HG03460 (cell line): ENCODE data around the gene SF3A1.
A peak's percentile ranks its signal among the peaks of the same experiment; 100 is the strongest.
"Not testable (repeated sequence)": the region's sequence is repeated elsewhere in the genome, so short reads cannot be mapped to it uniquely, and the experiment has no call there.

Experiments
- ATAC-seq: cut with Tn5 transposase; IDR thresholded peaks from one replicate; pipeline ENCODE4 v1.9.1; 2021; ENCODE audit not compliant: unreplicated experiment

The SF3A1 gene

DNA sequence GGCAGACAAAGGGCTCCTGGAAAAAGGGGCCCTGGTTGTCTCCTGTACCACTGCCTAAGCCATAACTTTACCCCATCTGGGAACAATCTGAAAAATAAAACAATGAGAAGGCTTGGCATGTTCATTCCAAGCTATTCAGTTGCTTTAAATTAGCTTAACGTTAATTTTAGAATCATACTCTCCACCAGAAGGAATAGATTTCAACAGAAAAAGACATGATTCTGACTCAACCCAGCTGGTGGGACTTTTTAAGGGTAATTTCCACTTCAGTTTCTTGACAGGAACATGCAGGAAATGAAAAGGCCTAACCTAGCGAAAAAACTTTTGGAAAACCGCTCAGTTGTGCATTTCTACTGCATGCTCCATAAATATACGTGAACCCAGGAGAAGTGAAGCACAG is 7.9 kb downstream of the SF3A1 start:
- ATAC-seq = no peak

DNA sequence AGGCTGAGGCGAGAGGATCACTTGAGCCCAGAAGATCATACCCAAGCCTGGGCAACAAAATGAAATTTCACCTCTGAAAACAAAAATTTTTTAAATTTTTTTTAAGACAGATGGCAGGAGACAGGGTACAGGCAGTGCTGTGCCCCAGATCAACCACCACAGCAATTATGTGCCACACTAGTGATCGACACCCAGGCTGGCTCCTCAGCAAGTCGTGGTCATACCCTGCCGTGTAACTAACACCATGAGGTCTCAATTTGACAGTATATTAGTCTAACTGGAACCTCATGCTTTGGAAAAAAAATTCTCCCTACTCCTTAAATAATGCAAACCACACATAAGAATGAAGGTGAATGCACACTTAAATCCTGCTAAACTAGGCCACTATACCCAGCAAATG is 8.3 kb downstream of the SF3A1 start:
- ATAC-seq = no peak

DNA sequence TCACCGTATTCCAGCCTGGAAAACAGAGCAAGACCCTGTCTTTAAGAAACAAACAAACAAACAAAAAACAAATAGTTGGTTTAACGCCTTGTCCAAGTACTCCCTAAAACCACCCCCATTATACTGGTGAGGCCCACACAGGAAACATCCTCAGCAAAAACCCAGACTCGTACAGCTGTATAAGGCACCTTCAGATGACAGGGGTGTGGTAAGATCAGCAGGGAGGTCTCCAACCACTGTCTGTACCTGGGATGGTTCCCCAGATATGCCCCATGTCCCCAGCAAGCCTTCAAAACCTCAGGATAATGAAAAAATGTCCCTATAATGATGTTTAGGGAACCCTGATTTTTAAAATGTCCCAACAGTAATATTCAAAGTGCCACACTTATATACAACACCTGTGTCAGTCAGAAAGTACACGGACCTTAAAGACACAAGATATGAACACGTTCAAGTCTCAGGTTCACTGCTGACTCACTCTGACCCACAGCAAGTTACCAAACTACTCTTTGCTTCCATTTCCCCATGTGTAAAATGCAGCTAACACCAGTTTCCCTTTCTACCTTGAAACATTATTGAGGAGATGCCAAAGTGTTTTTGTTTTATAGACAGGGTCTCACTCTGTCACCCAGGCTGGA is 9.3 kb downstream of the SF3A1 start:
- ATAC-seq = no peak

GRCh38 chr22:30344447-30345200 is 12.1 kb downstream of the SF3A1 start:
- ATAC-seq = no peak

- no peak for ATAC-seq
Measured at GRCh38 chr22:30340911-30341685, 15.6 kb downstream of the SF3A1 start.

DNA sequence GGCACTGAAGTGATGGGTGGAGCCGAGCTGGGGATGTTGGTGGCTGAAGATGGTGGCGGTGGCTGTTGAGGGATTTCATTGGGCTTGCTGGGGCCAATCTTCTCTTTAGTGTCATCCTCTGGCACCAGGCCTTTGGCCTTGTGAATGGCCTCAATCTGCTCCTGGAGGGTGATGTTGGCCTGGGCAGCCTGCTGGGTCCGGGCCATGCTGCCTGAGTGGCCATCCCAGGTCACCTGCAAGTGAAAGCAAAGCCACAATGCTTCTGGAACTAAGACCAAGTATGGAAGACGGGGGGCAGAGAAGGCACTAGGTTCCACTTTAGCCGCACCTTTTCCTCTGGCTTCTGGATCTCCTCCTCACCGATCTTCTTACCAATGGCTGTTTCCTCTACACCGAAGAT is 17.9 kb downstream of the SF3A1 start:
- ATAC-seq = no peak

DNA sequence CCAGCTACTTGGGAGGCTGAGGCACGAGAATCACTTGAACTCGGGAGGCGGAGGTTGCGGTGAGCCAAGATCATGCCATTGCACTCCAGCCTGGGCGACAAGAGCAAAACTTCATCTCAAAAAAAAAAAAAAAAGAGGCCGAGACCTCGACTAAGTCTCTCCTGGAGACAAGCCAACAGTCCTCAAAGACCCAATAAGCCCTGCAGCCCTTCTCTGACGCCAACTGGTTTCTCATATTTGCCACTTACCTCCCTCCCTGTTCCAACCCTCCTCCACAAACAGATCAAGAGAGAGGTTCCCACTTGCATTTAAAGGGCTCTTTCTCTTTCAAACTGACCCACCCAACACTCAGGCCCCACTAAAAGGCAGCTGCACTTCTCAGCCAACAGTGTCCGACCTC is 18.4 kb downstream of the SF3A1 start:
- ATAC-seq = not testable (repeated sequence)

GRCh38 chr22:30337461-30337778 is 19.3 kb downstream of the SF3A1 start:
- no peak for ATAC-seq

DNA sequence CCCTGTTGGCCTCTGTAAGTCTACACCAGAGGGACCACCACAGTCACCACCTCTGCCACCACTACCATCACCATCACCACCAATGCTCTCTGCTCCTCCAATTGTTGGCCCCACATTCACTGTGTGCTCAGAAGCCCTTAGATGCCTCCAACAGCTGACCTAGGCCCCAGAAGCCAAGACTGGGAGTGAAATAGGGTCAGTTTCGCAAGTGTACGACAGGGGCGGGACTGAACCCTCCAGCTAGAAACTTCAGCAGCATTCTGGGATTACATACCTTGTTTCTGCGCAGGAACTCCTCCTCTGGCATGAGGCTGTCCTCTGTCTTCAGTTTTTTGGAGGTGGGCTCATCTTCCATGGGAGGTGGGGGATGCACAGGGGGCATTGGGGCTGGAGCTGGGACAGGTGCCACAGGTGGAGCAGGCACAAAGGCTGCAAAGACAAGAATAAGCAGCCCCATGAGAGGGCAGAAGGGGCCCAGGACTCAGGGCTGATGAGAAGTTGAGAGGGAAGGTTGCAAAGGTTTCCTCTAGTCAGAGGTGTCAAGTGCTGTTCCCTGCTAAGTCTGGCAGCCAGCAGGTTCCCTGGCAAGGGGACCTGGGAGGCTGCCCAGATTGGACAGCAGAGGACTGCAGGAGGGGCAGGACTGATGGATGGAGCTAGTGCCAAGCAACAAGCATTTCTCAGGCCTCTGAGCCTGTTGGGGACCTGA is 19.8 kb downstream of the SF3A1 start:
- ATAC-seq = no peak

DNA sequence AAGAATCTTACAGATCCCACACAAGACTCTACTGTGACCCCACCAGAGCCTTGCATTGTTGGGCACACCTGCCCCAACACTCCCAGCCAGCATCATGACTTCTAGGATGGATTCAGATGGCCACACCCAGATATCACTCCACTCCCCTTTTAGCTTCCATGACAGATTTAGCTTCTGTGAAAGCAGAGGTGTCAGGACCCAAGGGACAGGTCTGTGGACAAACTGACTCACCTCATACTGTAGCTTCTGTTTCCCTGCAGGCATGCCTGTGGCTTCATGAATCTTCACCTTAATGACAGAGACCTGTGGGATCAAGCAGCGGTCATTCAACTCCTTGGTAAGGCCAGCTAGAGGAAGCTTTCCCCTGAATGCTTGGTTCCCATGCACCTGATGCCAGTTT is 21.5 kb downstream of the SF3A1 start:
- ATAC-seq = no peak

DNA sequence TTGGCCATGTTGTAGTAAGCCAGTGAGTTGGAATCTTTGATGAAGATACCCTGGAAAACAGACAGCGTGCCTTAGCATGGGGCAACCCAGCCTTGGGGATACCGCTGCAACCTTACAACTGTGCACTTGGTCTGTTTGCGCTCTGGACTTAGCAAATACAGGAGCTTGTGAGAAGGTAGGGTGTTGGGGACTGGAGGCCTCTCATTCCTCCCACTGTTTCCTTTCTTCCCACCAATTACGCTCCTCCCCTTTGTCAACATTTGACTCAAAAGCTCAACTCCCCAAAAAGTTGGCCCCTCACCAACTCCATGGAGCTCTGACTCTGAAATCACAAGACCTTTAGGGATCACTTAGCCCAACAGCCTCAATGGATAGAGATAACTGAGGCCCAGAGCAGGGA is 22.0 kb downstream of the SF3A1 start:
- ATAC-seq = no peak

DNA sequence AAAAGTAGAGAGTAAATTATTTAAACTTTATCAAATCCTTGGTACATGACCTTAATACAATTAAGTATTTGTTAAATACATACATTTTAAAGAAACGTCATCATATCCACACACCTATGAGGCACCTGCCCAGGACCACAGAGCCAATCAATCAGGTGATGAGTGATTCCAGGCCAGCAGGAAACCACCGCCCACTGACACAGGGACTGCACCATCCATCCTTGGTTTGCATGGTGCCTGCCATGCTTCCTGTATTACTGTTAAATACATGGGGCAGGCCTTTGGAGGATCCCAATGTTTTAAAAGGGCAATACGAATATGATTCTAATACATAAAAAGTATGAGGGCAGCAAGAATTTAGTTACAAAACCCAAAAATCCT is 23.0 kb downstream of the SF3A1 start:
- no peak for ATAC-seq

GRCh38 chr22:30332994-30333706 is 23.5 kb downstream of the SF3A1 start:
- no peak for ATAC-seq

GRCh38 chr22:30332551-30332950 is 24.1 kb downstream of the SF3A1 start:
- no peak for ATAC-seq

DNA sequence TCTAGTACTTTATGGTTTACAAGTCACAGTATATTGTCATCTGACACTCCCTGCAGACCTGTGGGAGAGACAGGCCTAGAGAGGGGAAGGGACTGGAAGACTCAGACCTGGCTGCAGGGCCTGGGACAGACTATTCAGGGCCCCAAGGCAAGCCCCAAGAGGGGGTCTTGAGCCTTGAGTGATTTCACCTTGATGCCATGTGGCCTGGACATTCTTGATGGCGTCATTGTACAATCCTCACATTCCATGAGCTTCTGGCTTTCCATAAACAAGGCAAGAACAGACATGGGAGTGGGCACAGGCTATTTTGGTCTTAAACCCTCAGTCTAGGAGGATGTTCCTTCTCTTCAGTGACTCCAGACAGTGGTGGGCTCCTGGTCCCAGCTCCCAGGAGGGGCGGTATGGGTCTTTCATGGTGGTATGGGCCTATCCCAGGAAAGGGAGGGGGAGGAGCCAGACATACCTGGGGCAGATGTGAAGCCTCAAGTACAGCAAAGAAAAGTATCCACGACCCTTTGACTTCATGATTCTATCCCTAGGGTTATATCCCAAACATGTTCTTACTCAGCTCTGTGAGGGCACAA is 28.1 kb downstream of the SF3A1 start:
- ATAC-seq = no peak

DNA sequence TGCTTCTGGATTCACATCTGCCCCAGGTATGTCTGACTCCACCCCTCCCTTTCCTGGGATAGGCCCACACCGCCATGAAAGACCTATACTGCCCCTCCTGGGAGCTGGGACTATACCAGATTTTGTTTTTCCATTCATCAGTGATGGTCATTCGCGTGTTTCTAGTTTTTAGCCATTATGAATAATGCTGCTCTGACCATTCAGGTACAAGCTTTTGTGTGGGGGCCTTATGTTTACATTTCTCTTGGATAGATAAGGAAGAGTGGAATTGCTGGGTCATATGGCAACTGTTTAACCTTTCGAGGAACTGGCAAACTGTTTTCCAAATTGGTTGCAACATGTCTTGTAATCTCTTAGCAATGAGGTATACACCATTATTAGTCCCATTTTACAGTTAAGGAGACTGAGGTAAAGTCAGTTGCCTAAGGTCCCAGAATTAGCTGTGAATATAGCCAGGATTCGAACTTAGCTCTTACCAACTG is 28.8 kb downstream of the SF3A1 start:
- ATAC-seq = no peak

DNA sequence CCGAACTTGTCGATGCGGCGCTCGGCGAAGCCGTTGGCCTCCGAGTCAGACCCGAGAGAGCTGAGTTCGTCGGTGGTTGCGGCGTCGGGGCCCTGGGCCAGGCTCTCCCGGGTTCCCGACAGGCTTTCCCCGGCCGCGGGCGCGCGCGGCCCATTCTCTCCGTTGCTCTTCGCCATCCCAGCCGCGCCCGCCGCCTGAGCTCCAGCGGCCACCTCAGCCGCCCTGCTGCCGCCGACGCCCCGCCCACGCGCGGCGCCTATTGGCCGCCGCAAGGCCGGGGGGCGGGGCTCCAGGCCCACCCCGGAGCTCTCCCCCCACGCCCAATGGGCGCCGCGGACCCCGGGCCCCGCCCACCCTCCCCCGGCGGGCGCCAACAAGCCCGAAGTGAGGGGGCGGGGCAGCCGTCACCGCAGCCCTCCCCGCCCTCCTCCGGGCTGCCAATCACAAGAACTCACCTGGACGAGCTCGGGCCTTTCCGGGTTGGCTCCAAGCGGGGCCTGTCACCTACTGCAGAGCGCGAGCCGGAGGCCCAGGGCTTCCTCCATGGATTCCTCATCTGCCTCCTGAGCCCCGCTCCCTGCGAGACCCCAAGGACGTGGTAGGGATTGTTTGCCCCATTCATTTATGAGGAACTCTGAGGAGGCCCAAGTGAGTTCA is 29.9 kb downstream of the SF3A1 start, which contains the start of gene TBC1D10A:
TBC1D10A (minus strand) TSS at position 236 of the 657 bp plus-strand sequence; CDS start at position 176, 60 bp downstream.
- ATAC-seq = peak; percentile 80

DNA sequence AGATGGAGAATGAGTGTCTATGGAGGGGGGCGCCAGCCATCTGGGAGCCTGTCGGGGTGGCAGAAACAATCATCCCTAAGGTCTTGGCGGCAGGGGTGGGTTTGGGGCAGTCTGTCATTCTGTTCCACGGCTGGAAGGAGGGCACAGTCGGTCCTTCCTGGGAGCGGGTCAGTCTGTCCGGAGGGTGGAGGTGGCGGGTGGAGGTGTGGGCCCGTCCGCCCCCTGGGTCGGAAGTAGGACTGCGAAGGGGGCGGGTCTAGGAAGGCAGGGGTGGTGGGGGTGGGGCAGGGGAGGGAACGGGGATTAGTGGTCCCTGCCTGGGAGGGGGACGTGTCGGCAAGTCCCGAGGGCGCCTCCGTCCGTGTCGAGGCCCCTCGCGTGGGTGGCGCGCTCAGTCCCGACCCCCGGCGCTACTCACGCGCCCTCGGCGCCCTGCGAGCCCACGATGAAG is 30.4 kb downstream of the SF3A1 start:
- peak; percentile 26 for ATAC-seq

DNA sequence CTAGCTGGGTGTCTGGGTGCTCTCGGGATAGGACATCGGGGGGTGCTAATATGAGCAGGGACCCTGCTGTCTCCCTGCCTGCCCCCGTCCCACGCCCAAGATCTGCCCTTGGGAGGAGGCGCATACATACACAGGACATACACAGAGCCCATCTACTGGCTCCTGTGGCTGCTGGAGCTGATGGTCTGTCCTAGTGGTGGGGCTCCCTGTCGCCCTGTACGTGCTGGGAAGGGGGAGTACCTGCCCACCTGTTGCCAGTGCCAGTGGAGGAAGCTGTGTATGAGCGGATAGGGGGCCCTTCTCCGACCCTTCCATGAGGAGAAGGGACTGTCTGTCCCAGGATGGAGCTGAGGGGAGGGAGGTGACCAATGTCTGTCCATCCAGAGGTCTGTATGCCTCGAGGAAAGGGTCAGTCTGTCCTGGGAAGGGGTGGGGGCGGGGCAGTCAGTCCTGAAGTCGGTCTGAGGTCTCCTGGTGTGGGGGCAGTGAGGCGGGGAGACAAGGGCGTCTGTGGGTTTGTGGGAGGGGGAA is 30.9 kb downstream of the SF3A1 start:
- no peak for ATAC-seq
